ENCODE results near the gene PEX5L.

The PEX5L gene

GRCh38 chr3:179797192-179797591, 239.5 kb downstream of the PEX5L start:
- Histone ChIP-seq H3K27ac (ENCODE audit: low read length) (no peak overlapping the region), H3K4me2 (ENCODE audit: low read depth, low read length) (no peak overlapping the region), H3K4me1 (ENCODE audit: low read length) (no peaks in the 10 kb centered on the region), H3K36me3 (replicated peaks; ENCODE audit: insufficient read depth, low read length) (no peaks in the 10 kb centered on the region), H3F3A (ENCODE audit: insufficient read depth, low read length) (no peaks in the 10 kb centered on the region), H3K9ac (ENCODE audit: low read length) (no peak overlapping the region), H4K20me1 (ENCODE audit: insufficient read depth, low read length) (no peaks in the 10 kb centered on the region), H3K9me2 (replicated peaks; ENCODE audit: insufficient read depth, low read length) (no peaks in the 10 kb centered on the region), H2AFZ (ENCODE audit: low read length) (no peak overlapping the region), H3K27me3 (replicated peaks; ENCODE audit: insufficient read depth, low read length) (no peaks in the 10 kb centered on the region), H3K9me3 (replicated peaks; ENCODE audit: insufficient read depth, low read length) (no peaks in the 10 kb centered on the region), H3K79me2 (ENCODE audit: low read length) (no peaks in the 10 kb centered on the region), H3K4me3 (ENCODE audit: low read length) (no peak overlapping the region)
- DNase-seq, result no peak
- no peak for TF ChIP-seq EZH2phosphoT487 (IDR thresholded peaks at IDR 0.05; ENCODE audit: low read length)
- TF ChIP-seq, protein P1, sequence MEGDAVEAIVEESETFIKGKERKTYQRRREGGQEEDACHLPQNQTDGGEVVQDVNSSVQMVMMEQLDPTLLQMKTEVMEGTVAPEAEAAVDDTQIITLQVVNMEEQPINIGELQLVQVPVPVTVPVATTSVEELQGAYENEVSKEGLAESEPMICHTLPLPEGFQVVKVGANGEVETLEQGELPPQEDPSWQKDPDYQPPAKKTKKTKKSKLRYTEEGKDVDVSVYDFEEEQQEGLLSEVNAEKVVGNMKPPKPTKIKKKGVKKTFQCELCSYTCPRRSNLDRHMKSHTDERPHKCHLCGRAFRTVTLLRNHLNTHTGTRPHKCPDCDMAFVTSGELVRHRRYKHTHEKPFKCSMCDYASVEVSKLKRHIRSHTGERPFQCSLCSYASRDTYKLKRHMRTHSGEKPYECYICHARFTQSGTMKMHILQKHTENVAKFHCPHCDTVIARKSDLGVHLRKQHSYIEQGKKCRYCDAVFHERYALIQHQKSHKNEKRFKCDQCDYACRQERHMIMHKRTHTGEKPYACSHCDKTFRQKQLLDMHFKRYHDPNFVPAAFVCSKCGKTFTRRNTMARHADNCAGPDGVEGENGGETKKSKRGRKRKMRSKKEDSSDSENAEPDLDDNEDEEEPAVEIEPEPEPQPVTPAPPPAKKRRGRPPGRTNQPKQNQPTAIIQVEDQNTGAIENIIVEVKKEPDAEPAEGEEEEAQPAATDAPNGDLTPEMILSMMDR (IDR thresholded peaks at IDR 0.05; ENCODE audit: low read length), result no peak
- TF ChIP-seq EZH2 (optimal IDR thresholded peaks at IDR 0.05; ENCODE audit: low read depth, low read length), result no peak

DNA sequence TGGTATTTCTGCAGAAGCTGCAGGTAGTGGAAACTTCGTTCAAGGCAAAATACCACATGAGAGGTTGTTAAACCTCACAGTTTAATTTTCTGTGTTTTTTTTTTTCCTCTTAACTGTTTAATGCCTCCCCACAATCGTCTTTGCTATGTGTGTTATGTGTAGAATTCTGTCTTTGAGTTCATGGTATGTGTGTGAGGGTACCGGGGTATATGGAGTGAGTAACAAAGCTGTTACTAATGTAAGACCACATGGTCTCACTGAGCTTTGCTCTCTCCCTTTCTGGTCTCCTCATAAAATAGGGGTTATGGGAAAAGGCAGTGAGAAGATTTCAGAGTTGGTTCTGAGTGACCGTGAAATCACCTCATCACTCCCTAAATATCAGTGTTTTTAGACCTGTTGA, 240.3 kb downstream of the PEX5L start:
- Histone ChIP-seq H2AFZ (ENCODE audit: low read length) (no peak overlapping the region), H3F3A (ENCODE audit: insufficient read depth, low read length) (no peaks in the 10 kb centered on the region), H3K27ac (ENCODE audit: low read length) (no peak overlapping the region), H3K4me1 (ENCODE audit: low read length) (no peaks in the 10 kb centered on the region), H3K9me3 (replicated peaks; ENCODE audit: insufficient read depth, low read length) (no peaks in the 10 kb centered on the region), H3K36me3 (replicated peaks; ENCODE audit: insufficient read depth, low read length) (no peaks in the 10 kb centered on the region), H3K9me2 (replicated peaks; ENCODE audit: insufficient read depth, low read length) (no peaks in the 10 kb centered on the region), H3K79me2 (ENCODE audit: low read length) (no peaks in the 10 kb centered on the region), H3K27me3 (replicated peaks; ENCODE audit: insufficient read depth, low read length) (no peaks in the 10 kb centered on the region), H3K9ac (ENCODE audit: low read length) (no peak overlapping the region), H3K4me2 (ENCODE audit: low read depth, low read length) (no peak overlapping the region), H3K4me3 (ENCODE audit: low read length) (no peak overlapping the region), H4K20me1 (ENCODE audit: insufficient read depth, low read length) (no peaks in the 10 kb centered on the region)
- no peak for DNase-seq
- TF ChIP-seq EZH2 (optimal IDR thresholded peaks at IDR 0.05; ENCODE audit: low read depth, low read length) (no peak), EZH2phosphoT487 (IDR thresholded peaks at IDR 0.05; ENCODE audit: low read length) (no peak)
- TF ChIP-seq, protein P1 (IDR thresholded peaks at IDR 0.05; ENCODE audit: low read length), result no peak

DNA sequence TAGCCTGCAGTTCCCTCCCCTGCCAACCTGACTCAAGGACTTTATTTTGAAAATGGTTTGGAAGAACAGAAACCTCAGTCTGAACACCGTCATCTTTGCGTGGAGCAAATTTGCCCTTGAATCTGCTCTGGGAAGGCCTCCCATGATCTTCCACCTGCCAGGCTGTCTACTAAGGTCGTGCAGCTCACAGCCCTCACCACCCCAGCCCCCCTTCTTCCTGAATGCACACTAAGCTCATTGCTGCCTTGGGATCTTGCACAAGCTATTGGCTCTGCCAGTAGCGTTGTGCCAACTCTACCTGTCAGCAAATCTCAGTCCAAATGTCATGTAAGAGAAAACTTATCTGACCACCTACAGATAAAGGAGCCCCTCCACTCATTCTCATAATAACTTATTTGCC, 242.4 kb downstream of the PEX5L start:
- Histone ChIP-seq H3K27me3 (replicated peaks; ENCODE audit: insufficient read depth, low read length) (no peaks in the 10 kb centered on the region), H3F3A (ENCODE audit: insufficient read depth, low read length) (no peaks in the 10 kb centered on the region), H4K20me1 (ENCODE audit: insufficient read depth, low read length) (no peaks in the 10 kb centered on the region), H3K79me2 (ENCODE audit: low read length) (no peaks in the 10 kb centered on the region), H3K9ac (ENCODE audit: low read length) (no peak overlapping the region), H3K4me2 (ENCODE audit: low read depth, low read length) (no peak overlapping the region), H3K9me3 (replicated peaks; ENCODE audit: insufficient read depth, low read length) (no peaks in the 10 kb centered on the region), H3K36me3 (replicated peaks; ENCODE audit: insufficient read depth, low read length) (no peaks in the 10 kb centered on the region), H3K4me1 (ENCODE audit: low read length) (no peaks in the 10 kb centered on the region), H3K27ac (ENCODE audit: low read length) (no peak overlapping the region), H2AFZ (ENCODE audit: low read length) (no peak overlapping the region), H3K9me2 (replicated peaks; ENCODE audit: insufficient read depth, low read length) (no peaks in the 10 kb centered on the region), H3K4me3 (ENCODE audit: low read length) (no peak overlapping the region)
- TF ChIP-seq, protein P1 (IDR thresholded peaks at IDR 0.05; ENCODE audit: low read length), result no peak
- TF ChIP-seq EZH2 (optimal IDR thresholded peaks at IDR 0.05; ENCODE audit: low read depth, low read length) (no peak), EZH2phosphoT487 (IDR thresholded peaks at IDR 0.05; ENCODE audit: low read length) (no peak)
- DNase-seq, result no peak

All from MM.1S (cell line).